ENCODE data around the gene KCTD17. TPM values are rescaled to one million over a fixed set of nuclear protein-coding genes. Genes with fewer than 3 reads are reported as not detected.

The KCTD17 gene
- total RNA-seq, 1 experiment from 2014 or later = 29.5 TPM

DNA sequence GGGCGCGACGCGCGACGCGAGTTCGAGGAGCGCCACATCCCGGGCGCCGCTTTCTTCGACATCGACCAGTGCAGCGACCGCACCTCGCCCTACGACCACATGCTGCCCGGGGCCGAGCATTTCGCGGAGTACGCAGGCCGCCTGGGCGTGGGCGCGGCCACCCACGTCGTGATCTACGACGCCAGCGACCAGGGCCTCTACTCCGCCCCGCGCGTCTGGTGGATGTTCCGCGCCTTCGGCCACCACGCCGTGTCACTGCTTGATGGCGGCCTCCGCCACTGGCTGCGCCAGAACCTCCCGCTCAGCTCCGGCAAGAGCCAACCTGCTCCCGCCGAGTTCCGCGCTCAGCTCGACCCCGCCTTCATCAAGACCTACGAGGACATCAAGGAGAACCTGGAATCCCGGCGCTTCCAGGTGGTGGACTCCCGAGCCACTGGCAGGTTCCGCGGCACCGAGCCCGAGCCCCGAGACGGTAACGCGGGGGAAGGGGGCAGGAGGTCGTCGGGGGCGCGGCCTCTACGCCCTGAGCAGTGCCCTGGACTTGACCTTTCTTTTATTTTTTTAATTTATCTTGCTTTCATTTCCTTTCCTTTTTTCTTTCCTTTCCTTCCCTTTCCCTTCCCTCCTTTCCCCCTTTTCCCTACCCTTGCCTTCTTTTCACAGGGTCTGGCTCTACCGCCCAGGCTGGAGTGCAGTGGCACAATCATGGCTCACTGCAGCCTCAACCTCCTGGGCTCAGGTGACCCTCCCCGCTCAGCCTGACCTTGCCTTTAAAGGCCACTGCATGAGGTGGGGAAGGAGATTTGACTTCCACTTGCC is 27.0 kb upstream of the KCTD17 start:
- Histone ChIP-seq H3K4me1 (replicated peaks) (peaks cover 6% of the 10 kb centered on the region; the same call in 1 of the 2 replicates), H3K9me3 (replicated peaks) (no peaks in the 10 kb centered on the region), H3K36me3 (peaks cover 2% of the 10 kb centered on the region; the same call in 1 of the 2 replicates), H3K4me3 (no peak overlapping the region), H3K27me3 (replicated peaks) (no peaks in the 10 kb centered on the region), H3K27ac (no peak overlapping the region)
- no peak for DNase-seq (ENCODE audit: low read depth in 1 of 2, low spot score in 2 of 2)

DNA sequence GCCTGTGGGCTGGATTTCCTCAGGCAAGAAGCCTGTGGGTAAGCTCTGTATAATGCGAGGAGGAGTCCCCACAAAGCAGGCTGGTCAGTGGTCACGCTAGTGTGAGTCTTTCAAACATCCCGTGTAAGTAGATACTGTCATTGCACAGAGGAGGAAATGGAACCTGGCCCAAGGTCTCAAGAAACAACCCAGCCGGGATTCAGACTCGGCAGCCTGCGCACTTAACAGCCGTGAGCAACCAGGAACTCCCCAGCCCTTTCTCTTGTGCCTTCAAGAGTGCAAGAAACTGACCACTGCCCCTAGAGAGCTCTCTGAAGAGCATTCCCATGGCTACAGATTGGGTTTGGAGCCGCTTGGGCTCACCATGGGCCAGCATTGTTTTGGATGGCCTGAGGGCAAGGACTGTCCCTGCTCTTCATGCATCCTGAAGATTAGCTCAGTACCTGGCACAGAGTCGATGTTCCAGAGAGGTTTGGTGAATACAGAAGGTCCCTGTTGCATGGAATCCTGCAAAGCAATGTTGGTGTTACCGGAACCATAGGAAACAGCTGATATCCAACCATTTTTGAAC is 26.0 kb upstream of the KCTD17 start:
- Histone ChIP-seq H3K4me3 (no peak overlapping the region), H3K36me3 (no peaks in the 10 kb centered on the region; the same call in 1 of the 2 replicates), H3K27ac (no peak overlapping the region), H3K9me3 (replicated peaks) (no peaks in the 10 kb centered on the region), H3K4me1 (replicated peaks) (peaks cover under 1% of the 10 kb centered on the region; the same call in 1 of the 2 replicates), H3K27me3 (replicated peaks) (no peaks in the 10 kb centered on the region)
- no peak for DNase-seq (ENCODE audit: low read depth in 1 of 2, low spot score in 2 of 2)

DNA sequence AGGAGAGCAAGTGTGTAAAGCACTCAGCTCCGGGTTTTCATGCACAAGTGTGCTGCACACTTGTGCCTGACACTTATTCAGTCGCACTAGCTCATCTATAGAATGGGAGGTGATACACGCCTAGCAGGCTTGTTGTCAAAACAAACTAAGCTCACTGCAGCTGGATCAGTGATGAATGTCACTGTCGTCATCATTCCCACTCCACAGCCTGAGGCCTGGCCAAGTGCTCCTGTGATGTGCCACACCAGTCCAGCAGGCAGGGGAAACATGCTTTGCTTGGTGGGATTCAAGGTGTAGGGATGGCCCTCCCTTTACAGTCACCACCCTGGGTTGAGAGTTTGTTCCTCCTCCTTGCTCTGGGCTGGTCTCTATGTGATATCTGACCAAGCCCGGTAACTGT is 25.2 kb upstream of the KCTD17 start:
- H3K4me1 ChIP-seq (replicated peaks) = no peaks in the 10 kb centered on the region
- no peak overlapping the region for H3K4me3 ChIP-seq
- H3K36me3 ChIP-seq = no peaks in the 10 kb centered on the region; the same call in 1 of the 2 replicates
- H3K27me3 ChIP-seq (replicated peaks) = no peaks in the 10 kb centered on the region
- H3K9me3 ChIP-seq (replicated peaks) = no peaks in the 10 kb centered on the region
- no peak for DNase-seq (ENCODE audit: low read depth in 1 of 2, low spot score in 2 of 2)
- H3K27ac ChIP-seq = no peak overlapping the region

DNA sequence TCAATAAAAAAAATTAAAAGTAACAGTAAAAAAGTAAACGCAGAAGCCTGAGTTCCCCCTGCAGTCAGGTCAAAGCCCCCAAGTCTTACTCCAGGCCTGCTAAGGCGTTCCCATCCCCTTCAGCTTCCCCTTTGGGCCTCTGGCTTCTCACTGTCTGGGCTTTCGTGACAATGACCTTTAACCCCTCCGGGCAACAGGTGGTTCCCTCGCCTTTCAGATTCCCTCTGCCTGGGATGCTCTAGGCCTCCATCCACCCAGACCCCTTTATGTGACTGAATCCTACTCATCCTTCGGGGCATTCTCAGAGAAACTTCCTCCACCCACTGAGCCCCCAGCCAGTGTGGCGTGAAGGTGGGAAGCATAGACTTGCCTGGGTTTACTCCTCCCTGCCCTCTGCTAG is 24.0 kb upstream of the KCTD17 start:
- no peaks in the 10 kb centered on the region for H3K9me3 ChIP-seq (replicated peaks)
- no peak for DNase-seq (ENCODE audit: low read depth in 1 of 2, low spot score in 2 of 2)
- no peak overlapping the region for H3K27ac ChIP-seq
- H3K36me3 ChIP-seq = no peaks in the 10 kb centered on the region; the same call in 1 of the 2 replicates
- H3K27me3 ChIP-seq (replicated peaks) = no peaks in the 10 kb centered on the region
- no peaks in the 10 kb centered on the region for H3K4me1 ChIP-seq (replicated peaks)
- no peak overlapping the region for H3K4me3 ChIP-seq

DNA sequence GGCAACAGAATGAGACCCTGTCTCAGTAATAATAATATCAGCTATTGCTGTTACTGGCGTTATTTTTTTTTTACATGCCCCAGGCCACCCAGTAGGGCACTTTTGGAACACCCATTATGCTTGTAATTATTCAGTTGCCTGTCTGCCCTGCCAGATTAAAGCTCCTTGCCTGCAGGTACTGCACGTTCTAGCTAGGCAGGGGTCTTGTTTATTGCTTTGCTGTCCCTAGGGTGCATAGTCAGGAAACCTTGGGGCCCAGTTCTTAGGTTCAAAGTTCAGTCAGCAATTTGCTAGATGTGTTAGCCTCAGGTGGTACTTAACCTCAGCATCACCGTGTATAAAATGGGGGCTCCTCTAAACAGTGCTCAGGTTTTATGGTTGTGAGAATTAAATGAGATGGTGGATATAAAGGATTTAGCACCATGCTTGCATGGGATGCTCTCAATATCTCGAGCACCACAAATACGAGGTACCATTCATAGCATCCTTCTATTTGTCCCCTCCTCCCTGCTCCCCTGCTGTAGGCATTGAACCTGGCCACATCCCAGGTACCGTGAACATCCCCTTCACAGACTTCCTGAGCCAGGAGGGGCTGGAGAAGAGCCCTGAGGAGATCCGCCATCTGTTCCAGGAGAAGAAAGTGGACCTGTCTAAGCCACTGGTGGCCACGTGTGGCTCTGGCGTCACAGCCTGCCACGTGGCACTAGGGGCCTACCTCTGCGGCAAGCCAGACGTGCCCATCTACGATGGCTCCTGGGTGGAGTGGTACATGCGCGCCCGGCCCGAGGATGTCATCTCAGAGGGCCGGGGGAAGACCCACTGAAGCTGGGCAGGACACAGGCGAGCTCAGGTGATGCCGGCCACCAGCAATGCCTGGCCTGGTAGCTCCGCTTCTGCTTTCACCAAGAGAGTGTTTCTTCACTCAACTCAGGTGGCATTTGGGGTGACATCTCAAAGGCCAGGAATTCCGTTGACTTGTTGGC is 22.6 kb upstream of the KCTD17 start:
- Histone ChIP-seq H3K27ac (no peak overlapping the region), H3K9me3 (replicated peaks) (no peaks in the 10 kb centered on the region), H3K4me1 (replicated peaks) (no peaks in the 10 kb centered on the region), H3K27me3 (replicated peaks) (no peaks in the 10 kb centered on the region), H3K36me3 (no peaks in the 10 kb centered on the region; the same call in 1 of the 2 replicates), H3K4me3 (no peak overlapping the region)
- no peak for DNase-seq (ENCODE audit: low read depth in 1 of 2, low spot score in 2 of 2)

DNA sequence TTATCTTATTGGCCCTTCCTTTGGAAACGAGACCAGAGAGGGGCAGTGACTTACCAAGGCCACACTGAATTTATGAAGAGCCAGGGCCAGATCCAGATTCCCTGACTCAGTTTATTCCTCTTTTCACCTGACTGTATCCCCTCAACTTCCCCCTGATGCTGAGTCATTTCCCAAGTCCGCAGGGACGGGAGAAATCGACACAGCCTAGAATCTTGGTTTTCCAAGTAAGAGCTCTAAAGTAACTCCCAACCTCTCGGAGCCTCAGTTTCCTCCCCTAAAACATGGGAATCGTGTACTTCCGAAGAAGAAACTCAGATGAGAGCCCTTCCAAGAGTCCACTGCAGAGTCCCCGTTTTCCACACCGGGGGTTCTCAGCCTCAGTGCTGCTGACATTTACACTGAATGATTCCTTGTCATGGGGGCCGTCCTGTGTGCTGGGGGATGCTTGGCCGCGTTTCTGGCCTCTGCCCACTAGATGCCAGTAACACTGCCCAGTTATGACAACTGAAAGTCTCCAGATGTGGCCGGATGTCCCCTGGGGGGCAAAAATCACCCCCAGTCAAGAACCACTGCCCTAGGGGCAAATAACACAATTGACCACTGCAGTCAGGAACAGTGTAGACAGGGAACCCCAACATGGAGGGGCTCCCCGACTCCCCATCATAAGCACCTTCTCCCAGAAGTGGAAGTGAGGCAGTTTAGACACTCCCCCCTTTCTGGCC is 20.8 kb upstream of the KCTD17 start:
- Histone ChIP-seq H3K27ac (no peak overlapping the region), H3K4me3 (no peak overlapping the region), H3K9me3 (replicated peaks) (no peaks in the 10 kb centered on the region), H3K36me3 (no peaks in the 10 kb centered on the region; the same call in 1 of the 2 replicates), H3K4me1 (replicated peaks) (no peaks in the 10 kb centered on the region), H3K27me3 (replicated peaks) (peaks cover 7% of the 10 kb centered on the region; the same call in 1 of the 2 replicates)
- no peak for DNase-seq (ENCODE audit: low read depth in 1 of 2, low spot score in 2 of 2)

DNA sequence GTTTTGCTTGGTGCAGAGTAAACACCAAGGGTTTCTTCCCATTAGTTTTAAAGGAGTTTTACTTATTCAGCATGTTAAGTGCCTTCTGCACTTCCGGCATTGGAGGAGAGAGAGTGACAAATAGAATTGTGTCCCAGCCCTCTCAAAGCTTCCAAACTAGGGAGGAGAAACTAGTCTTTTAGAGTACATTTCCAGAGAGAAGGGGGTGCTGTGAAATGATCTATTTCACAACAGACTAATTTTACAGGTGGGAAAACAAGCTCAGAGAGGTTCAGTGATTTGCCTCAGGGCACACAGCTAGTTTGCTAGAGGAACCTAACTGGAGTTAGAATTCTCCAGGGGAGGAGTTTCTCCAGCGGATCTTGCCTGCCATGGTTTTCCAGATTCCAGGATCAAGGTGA is 19.4 kb upstream of the KCTD17 start:
- H3K4me3 ChIP-seq = no peak overlapping the region
- DNase-seq (ENCODE audit: low read depth in 1 of 2, low spot score in 2 of 2) = no peak
- H3K36me3 ChIP-seq = no peaks in the 10 kb centered on the region
- no peaks in the 10 kb centered on the region for H3K9me3 ChIP-seq (replicated peaks)
- no peak overlapping the region for H3K27ac ChIP-seq
- no peaks in the 10 kb centered on the region for H3K4me1 ChIP-seq (replicated peaks)
- peaks cover 7% of the 10 kb centered on the region; the same call in 1 of the 2 replicates for H3K27me3 ChIP-seq (replicated peaks)

DNA sequence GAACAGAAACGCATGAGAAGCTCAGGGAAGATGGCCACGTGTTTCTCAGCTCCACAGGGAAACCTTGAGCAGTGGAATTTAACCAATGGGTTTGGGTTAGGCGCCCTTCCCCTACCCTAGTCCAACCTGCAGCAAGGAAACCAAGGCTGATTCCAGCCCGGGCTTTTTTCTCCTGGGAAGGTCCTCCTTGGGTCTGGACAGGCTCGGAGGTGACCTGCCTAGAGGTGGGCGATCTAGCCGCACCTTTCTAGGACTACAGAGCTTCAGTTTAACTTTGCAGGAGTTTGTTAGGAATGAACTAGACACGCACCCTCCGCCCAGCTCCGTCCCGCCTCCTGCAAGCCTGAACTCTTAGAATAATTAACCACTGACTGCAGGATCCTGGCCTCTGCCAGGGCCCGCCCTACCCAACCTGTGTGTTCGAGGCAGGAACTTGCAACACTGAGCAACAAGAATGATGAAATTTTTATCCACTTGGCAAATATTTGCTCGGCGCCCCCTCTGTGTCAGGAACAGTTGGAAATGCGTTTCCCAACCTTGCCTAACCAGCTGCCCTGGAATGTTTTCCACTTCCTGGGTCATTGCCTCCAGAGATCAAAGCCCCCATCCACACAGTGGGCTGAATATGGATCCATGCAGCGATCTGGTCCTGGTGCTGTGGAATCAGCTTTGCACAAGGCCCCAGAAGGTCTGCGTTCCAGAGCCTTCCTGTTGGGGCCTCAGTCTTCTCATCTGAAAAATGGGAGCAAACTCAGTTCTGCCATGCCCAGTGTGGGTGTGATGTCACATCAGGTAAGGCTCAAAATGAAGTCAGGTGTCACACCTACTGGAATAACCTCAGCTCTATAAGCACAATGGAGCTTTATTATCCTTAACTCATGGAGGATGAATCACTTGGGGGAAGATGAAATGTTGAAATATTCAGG is 18.7 kb upstream of the KCTD17 start:
- Histone ChIP-seq H3K4me1 (replicated peaks) (no peaks in the 10 kb centered on the region), H3K27me3 (replicated peaks) (peaks cover 7% of the 10 kb centered on the region; the same call in 1 of the 2 replicates), H3K4me3 (no peak overlapping the region), H3K27ac (no peak overlapping the region), H3K9me3 (replicated peaks) (no peaks in the 10 kb centered on the region), H3K36me3 (no peaks in the 10 kb centered on the region)
- no peak for DNase-seq (ENCODE audit: low read depth in 1 of 2, low spot score in 2 of 2)

DNA sequence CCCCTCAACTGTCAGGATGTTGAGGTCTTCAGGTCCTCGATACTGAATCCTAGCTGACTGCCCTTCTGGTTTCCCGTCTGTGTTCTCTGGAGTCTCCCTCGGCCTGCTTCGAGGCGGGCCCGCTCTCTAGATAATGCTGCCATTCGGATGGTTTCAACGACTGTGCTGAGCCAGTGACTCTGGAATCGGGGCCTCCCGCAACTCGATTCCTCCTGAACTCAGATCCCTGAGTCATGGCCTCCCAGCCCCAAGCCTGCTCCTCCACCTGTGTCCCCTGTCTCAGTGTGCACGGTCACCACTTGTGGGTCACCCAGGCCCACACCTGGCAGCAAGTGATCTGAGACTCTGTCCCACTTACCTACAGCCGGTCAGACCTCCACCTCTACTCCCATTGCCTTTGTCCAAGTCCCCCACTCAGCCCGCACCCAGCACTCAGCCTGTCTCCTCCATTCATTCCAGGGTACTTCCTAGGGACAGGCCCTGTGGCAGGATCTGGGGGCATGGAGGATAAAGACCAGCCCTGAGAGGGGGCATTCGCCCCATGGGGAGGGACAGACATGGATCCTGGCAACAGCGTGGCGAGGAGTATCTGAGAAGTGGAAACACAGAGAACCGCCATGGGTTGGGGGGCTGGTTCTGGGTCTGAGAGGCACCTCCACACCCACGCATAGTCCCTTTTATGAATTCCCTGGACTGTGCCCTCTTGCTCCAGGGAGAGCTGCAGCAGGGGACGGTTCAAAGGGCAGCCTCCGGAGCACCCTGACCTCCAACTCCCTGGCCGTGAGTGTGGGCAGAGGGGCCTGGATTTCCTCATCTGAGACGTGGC is 17.7 kb upstream of the KCTD17 start:
- H3K9me3 ChIP-seq (replicated peaks) = no peaks in the 10 kb centered on the region
- no peak overlapping the region for H3K4me3 ChIP-seq
- no peaks in the 10 kb centered on the region for H3K4me1 ChIP-seq (replicated peaks)
- no peaks in the 10 kb centered on the region for H3K36me3 ChIP-seq
- H3K27ac ChIP-seq = no peak overlapping the region
- DNase-seq (ENCODE audit: low read depth in 1 of 2, low spot score in 2 of 2) = no peak
- peaks cover 7% of the 10 kb centered on the region; the same call in 1 of the 2 replicates for H3K27me3 ChIP-seq (replicated peaks)

DNA sequence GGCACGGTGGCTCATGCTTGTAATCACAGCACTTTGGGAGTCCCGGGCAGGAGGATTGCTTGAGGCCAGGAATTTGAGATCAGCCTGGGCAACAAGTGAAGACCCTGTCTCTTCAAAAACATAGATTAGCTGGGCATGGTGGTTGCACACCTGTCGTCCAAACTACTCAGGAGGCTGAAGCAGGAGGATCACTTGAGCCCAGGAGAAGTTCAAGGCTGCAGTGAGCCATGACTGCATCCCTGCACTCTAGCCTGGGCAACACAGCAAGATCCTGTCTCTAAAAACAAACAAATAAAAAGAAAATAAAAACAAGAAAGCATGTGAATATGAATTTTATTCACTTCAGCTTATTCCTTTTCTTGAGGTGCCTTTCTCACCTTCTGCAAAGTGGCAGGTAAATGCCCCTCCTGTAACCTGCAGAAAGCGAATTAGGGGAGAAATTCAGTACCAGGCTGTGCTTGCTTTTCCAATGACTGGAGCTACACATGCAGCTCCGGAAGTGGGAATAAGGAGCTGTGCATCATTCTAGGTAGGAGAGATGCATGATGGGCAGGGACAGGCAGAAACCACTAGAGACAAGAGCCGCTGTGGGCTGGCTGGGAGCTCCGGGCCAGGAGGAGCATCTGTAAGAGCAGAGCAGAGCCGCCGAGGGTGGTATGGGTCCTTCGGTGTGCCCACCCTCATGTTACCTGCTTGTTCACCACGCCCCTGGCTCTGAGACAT is 14.7 kb upstream of the KCTD17 start:
- Histone ChIP-seq H3K27ac (no peak overlapping the region), H3K9me3 (replicated peaks) (no peaks in the 10 kb centered on the region), H3K36me3 (no peaks in the 10 kb centered on the region), H3K4me1 (replicated peaks) (no peaks in the 10 kb centered on the region), H3K27me3 (replicated peaks) (peaks cover 15% of the 10 kb centered on the region; the same call in 1 of the 2 replicates), H3K4me3 (no peak overlapping the region)
- no peak for DNase-seq (ENCODE audit: low read depth in 1 of 2, low spot score in 2 of 2)

DNA sequence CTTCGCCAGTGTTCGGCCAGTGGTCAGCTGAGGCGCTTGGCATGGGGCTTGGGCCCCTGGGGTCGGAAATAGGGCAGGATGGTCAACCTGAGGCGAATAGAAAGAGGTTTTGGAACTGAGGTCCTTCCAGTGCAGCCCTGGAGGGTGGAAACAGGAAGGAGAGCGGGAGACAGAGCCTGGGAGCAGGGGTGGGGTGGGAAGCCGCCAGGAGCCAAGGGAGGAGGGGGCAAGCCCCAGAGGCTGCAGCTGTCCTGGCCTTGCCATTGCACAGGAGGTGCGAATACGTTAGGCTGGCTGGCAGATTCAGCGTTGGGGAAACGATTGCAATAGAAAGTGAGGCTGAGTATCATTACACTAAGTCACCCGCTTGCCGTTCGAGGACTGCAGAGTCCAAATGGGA is 13.9 kb upstream of the KCTD17 start:
- Histone ChIP-seq H3K4me1 (replicated peaks) (no peaks in the 10 kb centered on the region), H3K27me3 (replicated peaks) (peaks cover 15% of the 10 kb centered on the region; the same call in 1 of the 2 replicates), H3K9me3 (replicated peaks) (no peaks in the 10 kb centered on the region), H3K4me3 (no peak overlapping the region), H3K36me3 (no peaks in the 10 kb centered on the region), H3K27ac (no peak overlapping the region)
- DNase-seq (ENCODE audit: low read depth in 1 of 2, low spot score in 2 of 2) = no peak
